Measurements from ENCODE around the gene PDE9A. TPM values are rescaled to one million over a fixed set of nuclear protein-coding genes. Genes with fewer than 3 reads are reported as not detected.

PDE9A gene
- total and polyA plus RNA-seq, 2 experiments from 2014 or later: 14.3 to 19.6 TPM

DNA sequence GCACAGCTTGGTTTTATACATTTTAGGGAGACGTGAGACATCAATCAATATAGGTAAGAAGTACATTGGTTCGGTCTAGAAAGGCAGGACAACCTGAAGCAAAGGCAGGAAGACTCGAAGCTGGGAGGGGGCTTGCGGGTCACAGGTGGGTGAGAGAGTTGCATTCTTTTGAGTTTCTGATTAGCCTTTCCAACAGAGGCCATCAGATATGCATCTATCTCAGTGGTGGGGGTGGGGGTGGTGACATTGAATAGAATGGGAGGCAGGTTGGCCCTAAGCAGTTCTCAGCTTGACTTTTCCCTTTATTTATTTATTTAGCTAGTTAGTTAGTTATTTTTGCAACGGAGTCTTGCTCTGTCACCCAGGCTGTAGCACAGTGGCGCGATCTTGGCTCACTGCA lies 140.4 kb downstream of the PDE9A start:
- WGBS (ENCODE audit: low lambda C conversion rate, missing lambda C conversion rate): 63% methylated on average over 7 of the region's 7 CpGs
- Histone ChIP-seq H3K27me3 (no peaks in the 10 kb centered on the region), H3K79me2 (no peaks in the 10 kb centered on the region), H3K27ac (no peak overlapping the region), H2AFZ (no peak overlapping the region), H3K4me3 (no peak overlapping the region), H4K20me1 (ENCODE audit: insufficient read depth, poor library complexity, severe bottlenecking) (no peaks in the 10 kb centered on the region), H3K9me3 (ENCODE audit: low read depth) (no peaks in the 10 kb centered on the region), H3K4me1 (ENCODE audit: insufficient read depth) (no peaks in the 10 kb centered on the region), H3K9me2 (replicated peaks; ENCODE audit: insufficient read depth) (no peaks in the 10 kb centered on the region), H3K36me3 (replicated peaks; ENCODE audit: insufficient read depth, low read depth) (no peaks in the 10 kb centered on the region), H3K4me2 (no peak overlapping the region)
- DNase-seq (ENCODE audit: low spot score): no peak
- TF ChIP-seq EZH2 (IDR thresholded peaks at IDR 0.05; ENCODE audit: borderline replicate concordance): no peak

DNA sequence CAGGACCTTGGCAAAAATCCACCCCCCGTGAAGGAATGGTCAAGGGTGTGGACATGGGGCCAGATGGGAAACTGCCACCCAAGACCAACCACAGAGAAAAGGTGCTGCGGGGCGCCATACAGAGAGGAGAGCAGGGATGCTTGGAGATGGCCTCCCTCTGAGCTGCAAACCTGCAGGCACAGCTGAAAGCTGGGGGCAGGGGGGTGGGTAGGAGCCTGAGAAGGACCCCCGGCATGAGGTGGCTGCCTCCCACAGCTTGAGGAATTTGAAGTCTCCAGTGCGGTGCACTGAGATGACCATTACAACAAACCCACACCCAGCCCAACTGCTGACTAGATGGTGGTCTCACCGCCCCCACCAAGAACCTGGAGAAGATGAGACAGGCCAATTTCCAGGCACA lies 141.1 kb downstream of the PDE9A start:
- Histone ChIP-seq H3K9me3 (ENCODE audit: low read depth) (no peaks in the 10 kb centered on the region), H3K4me1 (ENCODE audit: insufficient read depth) (no peaks in the 10 kb centered on the region), H3K36me3 (replicated peaks; ENCODE audit: insufficient read depth, low read depth) (no peaks in the 10 kb centered on the region), H2AFZ (no peak overlapping the region), H3K27me3 (no peaks in the 10 kb centered on the region), H3K9me2 (replicated peaks; ENCODE audit: insufficient read depth) (no peaks in the 10 kb centered on the region), H3K79me2 (no peaks in the 10 kb centered on the region), H3K27ac (no peak overlapping the region), H4K20me1 (ENCODE audit: insufficient read depth, poor library complexity, severe bottlenecking) (no peaks in the 10 kb centered on the region), H3K4me2 (no peak overlapping the region), H3K4me3 (no peak overlapping the region)
- TF ChIP-seq, protein P1, sequence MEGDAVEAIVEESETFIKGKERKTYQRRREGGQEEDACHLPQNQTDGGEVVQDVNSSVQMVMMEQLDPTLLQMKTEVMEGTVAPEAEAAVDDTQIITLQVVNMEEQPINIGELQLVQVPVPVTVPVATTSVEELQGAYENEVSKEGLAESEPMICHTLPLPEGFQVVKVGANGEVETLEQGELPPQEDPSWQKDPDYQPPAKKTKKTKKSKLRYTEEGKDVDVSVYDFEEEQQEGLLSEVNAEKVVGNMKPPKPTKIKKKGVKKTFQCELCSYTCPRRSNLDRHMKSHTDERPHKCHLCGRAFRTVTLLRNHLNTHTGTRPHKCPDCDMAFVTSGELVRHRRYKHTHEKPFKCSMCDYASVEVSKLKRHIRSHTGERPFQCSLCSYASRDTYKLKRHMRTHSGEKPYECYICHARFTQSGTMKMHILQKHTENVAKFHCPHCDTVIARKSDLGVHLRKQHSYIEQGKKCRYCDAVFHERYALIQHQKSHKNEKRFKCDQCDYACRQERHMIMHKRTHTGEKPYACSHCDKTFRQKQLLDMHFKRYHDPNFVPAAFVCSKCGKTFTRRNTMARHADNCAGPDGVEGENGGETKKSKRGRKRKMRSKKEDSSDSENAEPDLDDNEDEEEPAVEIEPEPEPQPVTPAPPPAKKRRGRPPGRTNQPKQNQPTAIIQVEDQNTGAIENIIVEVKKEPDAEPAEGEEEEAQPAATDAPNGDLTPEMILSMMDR (IDR thresholded peaks at IDR 0.05; ENCODE audit: poor library complexity): no peak
- TF ChIP-seq EZH2phosphoT487 (IDR thresholded peaks at IDR 0.05; ENCODE audit: low read depth, severe bottlenecking, unreplicated experiment) (no peak), EZH2 (IDR thresholded peaks at IDR 0.05; ENCODE audit: borderline replicate concordance) (no peak)
- no peak for DNase-seq (ENCODE audit: low spot score)
- WGBS (ENCODE audit: low lambda C conversion rate, missing lambda C conversion rate): 61% methylated on average over 6 of the region's 6 CpGs

DNA sequence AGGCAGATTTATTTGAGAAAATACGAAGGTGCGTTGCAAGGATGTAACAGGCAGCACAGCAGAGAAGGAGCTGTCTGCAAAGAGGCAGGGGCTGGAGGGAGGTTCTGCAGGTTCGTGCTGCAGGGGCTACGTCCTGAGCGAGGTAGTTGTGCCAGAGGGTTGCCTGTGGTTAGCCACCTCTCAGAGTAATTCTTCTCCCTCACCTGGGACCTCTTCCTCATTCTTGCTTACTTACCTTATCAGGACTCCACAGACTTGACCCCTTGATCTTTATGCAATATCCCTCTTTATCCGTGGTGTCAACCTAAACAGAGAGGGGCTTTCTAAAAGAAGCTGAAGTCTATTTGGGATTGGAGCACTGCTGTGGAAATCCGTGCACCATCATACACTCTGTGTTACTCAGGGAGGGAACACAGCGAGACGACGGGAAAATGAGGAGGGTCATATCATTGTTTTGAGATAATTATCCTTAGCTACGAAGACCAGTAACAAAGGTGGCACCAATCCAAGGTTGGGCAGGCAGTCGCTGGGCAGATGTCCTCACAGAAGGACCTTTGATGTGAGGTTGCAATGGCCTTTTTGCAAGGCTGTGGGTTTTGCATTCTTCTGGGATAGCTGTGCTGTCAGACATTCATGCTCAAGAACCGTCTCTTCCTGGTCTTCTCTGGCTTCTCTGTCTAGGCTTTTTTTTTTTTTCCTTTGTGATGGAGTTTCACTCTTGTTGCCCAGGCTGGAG lies 143.1 kb downstream of the PDE9A start:
- Histone ChIP-seq H3K79me2 (no peaks in the 10 kb centered on the region), H3K27ac (no peak overlapping the region), H3K4me2 (no peak overlapping the region), H3K4me3 (no peak overlapping the region), H3K4me1 (ENCODE audit: insufficient read depth) (no peaks in the 10 kb centered on the region), H3K9me2 (replicated peaks; ENCODE audit: insufficient read depth) (no peaks in the 10 kb centered on the region), H3K9me3 (ENCODE audit: low read depth) (no peaks in the 10 kb centered on the region), H2AFZ (no peak overlapping the region), H4K20me1 (ENCODE audit: insufficient read depth, poor library complexity, severe bottlenecking) (no peaks in the 10 kb centered on the region), H3K27me3 (no peaks in the 10 kb centered on the region), H3K36me3 (replicated peaks; ENCODE audit: insufficient read depth, low read depth) (no peaks in the 10 kb centered on the region)
- TF ChIP-seq EZH2phosphoT487 (IDR thresholded peaks at IDR 0.05; ENCODE audit: low read depth, severe bottlenecking, unreplicated experiment): no peak
- TF ChIP-seq, protein P1 (IDR thresholded peaks at IDR 0.05; ENCODE audit: poor library complexity): no peak
- TF ChIP-seq EZH2 (IDR thresholded peaks at IDR 0.05; ENCODE audit: borderline replicate concordance): no peak
- 48% methylated on average over 13 of the region's 13 CpGs for WGBS (ENCODE audit: low lambda C conversion rate, missing lambda C conversion rate)
- no peak for DNase-seq (ENCODE audit: low spot score)

DNA sequence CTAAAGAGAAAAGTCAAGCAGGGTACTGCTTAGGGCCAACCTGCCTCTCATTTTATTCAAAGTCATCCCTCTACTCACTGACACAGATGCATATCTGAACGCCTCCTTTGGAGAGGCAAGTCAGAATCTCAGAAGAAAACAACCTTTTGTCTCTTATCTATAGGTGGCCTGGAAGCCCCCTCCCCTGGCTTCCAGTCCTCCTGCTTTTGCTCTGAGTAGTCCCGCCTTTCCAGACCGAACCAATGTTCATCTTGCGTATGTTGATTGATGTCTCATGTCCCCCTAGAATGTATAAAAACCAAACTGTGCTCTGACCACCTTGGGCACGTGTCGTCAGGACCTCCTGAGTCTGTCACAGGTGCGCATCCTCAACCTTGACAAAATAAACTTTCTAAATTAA lies 144.1 kb downstream of the PDE9A start:
- Histone ChIP-seq H4K20me1 (ENCODE audit: insufficient read depth, poor library complexity, severe bottlenecking) (no peaks in the 10 kb centered on the region), H3K4me1 (ENCODE audit: insufficient read depth) (no peaks in the 10 kb centered on the region), H3K79me2 (no peaks in the 10 kb centered on the region), H3K27ac (no peak overlapping the region), H3K4me2 (no peak overlapping the region), H3K9me2 (replicated peaks; ENCODE audit: insufficient read depth) (no peaks in the 10 kb centered on the region), H3K9me3 (ENCODE audit: low read depth) (no peaks in the 10 kb centered on the region), H2AFZ (no peak overlapping the region), H3K36me3 (replicated peaks; ENCODE audit: insufficient read depth, low read depth) (no peaks in the 10 kb centered on the region), H3K4me3 (no peak overlapping the region), H3K27me3 (no peaks in the 10 kb centered on the region)
- TF ChIP-seq EZH2 (IDR thresholded peaks at IDR 0.05; ENCODE audit: borderline replicate concordance): no peak
- 72% methylated on average over 7 of the region's 7 CpGs for WGBS (ENCODE audit: low lambda C conversion rate, missing lambda C conversion rate)
- DNase-seq (ENCODE audit: low spot score): no peak
